Measurements from ENCODE around the gene ELOB.

ELOB gene

DNA sequence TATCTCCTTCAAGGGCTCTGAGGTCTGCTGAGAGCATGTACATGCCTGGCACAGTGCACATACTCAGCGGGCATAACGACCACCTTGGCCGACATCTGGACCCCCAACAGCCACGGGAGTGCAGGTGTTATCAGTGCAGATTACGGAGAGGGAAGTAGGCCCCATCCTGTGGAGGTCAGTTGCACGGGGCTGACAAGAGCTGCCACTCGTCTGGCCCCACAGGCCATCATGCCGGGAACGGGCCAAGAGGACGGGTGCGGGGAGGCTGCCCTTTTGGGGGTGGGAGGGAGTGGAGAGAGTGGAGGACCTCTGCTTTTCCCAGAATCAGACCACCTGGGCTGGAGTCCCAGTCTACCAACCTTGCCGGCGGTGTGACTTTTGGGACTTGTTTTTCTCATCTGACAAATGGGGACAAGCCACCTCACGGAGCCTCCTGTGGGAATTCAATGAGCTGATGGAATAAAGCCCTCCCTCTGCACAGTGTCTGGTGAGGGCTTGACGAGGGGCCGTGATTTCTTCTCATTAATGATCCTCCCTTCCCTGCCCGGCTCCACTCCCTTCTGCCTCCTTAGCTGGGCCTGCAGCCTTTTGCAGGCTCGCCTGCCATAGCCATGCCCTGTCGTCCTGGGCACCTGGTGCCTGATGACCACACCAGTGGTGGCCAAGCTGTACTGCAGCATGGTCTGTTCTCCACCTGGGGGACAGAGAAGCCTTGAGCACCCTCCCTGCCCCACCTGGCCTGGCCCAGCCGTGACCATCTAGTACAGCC is 5.7 kb upstream of the ELOB start:
- DNase-seq = no peak

DNA sequence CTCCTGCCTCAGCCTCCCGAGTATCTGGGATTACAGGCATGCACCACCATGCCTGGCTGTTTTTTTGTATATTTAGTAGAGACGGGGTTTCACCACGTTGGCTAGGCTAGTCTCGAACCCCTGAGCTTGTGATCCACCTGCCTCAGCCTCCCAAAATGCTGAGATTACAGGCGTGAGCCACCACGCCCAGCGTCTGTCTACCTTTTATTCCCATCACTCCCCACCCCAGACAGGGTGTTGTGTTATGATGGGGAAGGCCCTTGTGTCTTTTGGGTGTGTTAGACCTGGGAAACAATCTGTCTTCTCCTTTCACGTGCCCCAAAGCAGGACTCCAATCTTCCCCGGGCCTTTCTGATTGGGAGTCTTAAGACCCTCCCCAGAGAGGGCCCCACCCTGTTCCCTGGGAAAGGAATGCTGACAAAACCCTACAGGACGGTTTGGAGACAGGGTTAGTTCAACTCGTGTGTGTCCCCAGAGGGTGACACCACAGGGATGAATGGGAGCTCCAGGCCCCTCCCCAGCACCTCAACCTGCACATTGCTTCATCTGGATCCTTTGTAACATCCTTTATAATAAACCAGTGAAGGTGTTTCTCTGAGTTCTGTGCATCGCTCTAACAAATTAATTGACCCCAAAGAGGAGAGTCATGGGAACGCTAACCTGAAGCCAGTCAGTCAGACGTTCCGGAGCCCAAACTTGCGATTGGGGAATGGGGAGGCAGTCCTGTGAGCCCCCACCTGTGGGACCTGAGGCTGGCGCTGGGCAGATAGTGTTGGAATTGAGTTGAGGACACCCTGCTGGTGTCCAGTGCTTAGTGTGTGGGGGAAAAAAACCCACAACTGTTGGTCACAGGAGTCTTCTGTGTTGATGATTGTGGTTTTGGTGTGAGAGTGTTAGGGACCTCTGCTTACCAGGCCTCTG is 3.2 kb upstream of the ELOB start:
- no peak for DNase-seq

DNA sequence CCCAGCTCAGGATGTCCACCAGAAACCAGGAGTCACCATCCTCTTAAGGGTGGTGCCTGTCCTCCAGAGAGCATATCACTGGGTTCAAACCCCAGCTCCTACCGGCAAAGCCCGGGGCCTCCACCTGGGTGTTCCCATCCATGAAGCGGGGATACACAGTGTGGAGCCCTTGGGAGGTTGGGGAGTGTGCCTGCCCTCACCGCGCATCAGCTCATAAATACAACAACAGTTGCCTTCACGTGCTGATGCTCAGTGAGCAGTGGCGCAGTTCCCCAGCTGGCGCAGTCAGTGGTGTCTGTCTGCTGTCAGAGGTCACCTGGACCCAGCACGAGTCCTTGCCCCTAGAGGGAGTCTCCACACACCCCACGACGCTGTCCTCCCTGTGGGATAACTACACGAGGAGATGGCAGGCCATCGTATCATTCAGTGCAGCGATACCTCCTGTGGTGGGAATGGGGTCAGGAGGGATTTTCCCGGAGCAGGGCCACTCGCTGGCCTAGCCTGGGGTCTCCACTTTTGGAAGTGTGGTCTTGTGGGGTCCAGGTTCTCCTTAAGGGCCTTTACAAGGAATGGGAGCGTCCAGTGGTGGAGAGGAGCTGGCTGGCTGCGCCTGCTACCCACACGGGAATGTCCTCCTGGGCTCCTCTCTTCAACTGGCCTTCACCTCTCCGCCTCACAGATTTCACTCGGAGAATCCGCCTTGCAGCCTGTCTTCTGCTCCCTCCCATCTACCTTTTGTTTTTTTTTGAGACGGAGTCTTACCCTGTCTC is 2.3 kb upstream of the ELOB start:
- no peak for DNase-seq

DNA sequence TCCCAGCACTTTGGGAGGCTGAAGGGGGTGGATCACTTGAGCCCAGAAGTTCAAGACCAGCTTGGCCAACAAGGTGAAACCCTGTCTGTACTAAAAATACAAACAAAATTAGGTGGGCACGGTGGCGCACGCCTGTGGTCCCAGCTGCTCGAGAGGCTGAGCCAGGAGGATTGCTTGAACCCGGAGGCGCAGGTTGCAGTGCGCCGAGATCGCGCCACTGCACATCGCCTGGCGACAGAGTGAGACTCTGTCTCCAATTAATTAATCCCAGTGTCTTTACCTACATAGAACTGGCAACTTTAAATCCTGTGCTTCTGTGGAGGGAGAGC is 1.5 kb upstream of the ELOB start:
- DNase-seq = no peak

DNA sequence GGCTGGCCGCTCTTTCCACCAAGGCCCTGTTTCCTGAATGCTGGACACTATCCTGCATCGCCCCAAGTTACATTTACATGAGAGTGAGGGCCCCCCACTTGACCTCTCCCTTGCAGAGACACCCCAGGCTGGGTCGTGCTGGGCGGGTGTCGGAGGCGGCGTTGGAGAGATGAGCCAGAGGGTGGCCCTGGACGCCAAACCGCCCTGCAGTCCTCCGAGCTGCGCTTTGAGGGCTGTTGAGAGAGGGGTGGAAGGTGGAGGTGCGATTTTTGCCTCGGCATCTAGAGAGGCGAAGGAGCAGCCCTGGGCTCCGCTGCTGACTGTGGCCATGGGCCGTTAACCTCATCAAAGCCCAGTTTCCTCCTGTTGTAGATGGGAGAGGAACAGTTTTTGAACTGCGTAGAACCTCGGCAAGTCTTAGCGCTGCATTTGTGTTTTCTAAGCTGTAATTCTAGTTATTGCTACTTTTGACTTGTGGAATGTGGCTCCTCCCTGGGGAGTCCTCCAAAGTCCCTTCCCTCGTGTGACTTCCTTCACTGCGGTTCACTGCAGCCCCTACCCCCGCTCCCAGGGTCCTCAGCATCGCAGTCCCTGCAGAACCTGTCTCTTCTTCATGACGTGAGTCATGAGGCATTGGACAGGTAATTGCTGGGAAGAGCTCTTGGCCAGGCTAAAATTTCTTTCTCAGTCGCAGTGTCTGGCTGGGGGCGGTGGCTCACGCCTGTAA is 986 bp upstream of the ELOB start:
- no peak for DNase-seq

DNA sequence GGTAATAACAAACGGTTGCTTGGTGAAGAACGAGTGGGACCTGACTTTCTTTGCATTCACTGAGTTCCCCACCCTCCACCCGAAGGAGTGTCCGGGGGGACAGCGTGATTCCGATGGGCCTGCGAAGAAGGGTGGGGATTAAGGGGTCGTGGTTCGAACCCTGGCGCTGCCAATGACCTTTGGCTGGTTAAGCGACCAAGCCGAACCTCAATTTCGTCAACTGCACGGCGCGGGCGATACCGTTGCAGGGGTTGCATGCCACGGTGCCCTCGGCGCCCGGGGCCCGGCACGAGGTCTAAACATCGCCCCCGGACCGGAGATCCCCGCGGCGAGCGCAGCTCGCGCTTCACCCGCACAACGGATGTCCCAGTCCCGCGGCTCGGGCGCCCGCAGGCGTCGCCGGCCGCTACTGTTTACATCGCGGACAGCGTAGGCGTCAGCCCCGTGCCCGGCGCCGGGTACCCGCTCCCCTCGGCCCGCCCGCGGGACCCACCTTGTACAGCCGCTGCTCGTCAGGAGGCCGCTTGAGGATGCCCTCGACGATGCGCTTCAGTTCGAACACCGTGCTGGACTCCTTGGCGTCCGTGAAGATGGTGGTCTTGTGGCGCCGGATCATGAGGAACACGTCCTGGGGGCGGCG is 460 bp downstream of the ELOB start:
- no peak for DNase-seq

DNA sequence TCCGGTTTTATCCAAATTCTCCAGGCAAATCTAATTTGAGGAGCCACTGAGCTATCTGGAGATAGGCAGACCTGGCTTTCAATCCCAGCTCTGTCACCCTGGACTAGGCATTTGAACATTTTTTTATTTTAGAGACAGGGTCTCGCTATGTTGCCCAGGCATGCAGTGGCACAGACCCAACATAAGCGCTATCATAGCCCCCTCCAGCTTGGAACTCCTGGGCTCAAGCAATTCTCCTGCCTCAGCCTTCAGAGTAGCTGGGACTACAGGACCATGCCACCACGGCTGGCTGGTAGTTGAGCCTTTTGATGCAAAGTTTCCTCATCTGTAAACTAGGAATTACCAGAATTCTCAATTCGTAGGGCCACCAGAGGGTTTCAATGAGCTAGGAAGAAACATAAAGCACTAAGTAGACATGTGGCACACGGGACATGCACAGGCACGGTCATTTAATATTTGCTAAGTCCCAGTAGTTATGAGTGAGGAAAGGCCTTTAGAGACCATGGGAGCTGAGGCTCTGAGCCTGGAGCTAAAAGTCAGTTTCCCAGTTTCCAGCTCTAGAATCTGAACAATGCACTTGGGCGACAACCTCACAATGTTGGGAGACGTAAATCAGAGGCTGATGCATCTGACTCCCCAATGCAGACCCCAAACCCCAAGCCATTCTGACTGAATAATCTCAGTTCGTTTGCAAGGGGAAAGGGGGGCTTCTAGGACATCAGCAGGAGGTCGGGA is 1.1 kb downstream of the ELOB start:
- DNase-seq = no peak

DNA sequence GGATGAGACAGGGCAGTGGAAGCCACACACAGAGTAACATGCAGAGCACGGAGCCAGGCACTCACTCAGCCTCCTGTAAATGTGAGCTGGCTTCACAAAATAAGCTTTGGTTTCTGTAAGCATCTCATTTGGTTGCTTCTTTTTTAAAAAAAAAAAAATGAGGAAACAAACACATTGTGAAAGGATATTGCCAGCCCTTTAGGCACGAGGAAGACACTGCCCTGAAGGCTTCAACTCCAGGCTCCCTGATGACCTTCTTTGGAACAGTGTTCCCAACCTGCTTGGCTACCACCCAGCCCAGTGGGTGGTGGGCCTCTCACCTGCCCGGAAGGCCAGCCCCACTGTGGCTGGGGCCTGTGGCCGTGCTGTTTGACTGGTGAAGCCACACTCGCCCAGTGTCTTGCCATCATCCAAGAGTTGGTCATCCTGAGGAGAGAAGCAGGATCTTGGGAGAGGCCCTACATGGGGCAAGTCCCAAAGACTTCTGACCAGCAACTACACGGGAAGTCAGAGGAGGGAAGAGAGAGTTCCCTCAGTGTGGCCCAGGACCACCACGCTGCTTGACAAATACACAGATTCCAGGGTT is 1.9 kb downstream of the ELOB start:
- DNase-seq = no peak

DNA sequence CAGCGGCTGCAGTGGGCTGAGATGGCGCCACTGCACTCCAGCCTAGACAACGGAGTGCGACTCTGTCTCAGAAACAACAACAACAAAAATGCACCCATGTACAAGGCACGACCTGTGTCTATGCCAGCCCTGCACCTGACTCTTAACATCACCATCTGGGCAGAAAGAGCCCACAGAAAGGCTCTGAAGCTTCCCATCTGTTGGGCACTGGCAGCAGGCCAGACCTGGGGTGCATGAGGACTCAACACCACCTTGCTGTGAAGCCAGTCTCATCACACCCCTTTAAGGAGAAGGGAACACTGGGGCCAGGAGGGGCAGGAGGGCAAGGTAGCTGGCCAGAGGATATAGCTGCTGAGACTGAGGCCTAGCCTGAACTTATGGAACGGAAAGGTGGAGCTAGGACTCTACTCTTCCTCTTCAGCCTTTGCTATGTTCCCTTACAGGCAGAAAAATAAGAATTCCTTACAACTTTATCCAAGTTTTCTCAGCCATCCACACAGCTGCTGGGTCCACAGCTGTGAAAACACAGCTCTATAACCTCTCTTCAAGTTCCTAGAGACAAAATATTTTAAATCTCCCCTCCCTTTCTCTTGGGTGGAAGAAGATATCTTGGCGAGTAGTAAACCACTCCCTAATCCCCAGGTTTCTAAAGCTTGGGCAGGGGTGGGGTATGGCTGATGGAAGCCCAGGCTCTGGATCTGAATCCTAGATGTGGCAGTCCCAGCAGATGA is 2.8 kb downstream of the ELOB start:
- DNase-seq = peak; percentile 93 to 95

DNA sequence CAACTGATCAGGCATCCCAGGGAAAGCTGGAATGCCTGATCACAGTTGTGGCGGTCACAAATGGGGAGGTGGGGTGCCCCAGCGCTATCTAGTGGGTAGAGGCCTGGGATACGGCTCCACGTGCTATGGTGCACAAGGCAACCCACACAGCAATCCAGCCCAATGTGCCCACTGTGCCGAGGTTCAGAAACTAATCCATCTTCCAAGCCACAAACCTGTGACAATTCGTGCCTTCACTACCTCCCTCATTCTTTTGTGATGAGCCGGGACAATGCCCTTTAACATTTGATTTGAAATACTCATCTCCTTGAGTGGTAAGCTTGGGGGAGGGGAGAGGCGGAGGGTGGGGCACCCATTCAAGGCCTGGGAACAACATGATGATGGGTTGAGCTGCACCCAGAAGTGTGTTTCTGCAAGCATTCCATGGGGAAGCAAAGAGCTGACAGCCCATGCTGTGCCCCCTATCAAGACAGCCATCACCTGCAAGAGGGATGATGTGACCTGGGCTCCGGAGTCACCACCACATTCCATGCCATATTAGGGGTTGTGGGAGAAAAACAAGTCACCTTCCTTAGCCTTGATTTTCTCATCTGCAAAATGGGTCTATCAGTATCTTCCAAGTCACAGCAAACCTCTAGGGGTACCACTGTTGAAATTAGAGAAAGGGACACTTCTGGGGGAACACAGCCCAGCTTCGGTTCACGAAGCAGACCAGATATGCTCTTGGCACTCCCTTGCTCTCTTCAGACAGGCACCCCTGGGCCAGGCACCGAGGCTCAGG is 3.7 kb downstream of the ELOB start:
- no peak for DNase-seq

DNA sequence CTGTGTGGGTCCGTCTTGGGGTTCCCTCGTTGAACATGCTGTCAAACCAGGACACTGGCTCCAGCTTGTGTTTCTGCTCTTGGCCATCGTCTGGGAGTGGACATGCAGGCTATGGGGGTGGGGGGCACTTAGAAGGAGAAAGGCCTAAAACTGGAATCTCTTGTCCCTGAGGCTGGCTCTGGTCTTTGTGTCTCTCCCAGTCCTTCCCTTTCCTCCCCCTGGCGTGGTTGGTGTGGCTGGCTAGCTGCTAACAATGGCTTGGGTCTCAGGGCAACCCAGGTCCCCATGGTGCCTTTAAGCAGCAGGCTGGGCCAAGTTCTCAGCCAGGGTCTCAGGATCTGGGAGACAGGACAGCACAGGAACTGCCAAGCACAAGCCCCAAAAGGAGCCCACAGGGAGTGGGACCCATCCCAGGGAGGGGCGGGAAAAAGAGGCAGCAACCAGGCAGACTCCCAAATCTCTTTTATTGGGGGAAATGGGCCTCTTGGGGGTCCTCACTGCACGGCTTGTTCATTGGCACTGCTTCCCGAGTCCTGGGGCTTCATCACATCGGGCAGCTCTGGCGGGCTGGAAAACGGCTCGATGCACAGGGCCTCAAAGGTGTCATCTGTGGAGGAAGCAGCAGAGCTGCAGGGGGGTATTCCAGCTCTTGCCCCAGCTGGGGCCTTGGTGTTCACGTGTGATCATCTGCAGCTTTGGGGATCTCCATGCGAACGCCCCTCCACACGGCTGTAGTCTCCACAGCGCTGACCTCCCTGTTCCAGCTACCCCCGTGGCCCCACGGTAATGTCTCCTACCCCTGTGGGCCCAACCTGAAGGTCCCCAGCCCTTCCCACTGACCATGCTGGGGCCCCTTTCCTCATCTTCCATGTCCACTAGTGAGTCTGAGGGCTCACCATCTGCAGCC is 5.3 kb downstream of the ELOB start:
- no peak for DNase-seq

DNA sequence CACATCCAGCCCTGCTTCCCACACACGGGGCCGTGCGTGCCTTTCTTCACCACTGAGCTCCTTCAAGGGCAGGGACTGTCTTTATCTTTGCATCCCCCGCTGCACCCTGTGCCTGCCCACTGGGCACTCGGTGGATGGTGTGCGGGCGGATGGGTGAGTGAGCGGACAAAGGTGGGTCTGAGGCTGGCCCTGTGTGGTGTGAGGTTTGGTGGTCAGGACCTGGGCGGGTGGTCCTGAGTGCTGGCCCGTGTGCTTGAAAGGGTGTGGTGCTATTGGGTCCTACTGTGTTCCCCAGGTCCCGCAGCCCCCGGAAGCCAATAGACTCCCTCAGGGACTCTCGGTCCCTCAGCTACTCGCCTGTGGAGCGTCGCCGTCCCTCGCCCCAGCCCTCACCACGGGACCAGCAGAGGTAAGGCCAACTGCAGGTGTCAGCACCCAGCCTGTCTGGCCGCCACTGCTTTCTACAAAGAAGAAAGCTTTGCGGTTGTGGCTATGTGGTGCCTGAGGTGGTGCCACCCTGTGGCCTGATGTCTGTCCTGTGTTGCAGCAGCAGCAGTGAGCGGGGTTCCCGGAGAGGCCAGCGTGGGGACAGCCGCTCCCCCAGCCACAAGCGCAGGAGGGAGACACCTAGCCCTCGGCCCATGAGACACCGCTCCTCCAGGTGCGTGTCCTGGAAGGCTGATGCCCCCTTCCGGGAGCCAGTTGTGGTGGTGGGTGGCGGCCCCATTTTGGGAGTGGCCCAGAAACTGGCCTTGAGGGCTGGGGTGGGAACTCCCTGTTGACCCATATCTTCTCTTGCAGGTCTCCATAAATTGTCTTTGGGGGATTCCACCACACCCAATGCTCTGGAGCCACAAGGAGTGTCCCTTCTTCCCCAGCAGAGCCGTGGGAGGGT is 6.8 kb downstream of the ELOB start:
- DNase-seq = no peak

DNA sequence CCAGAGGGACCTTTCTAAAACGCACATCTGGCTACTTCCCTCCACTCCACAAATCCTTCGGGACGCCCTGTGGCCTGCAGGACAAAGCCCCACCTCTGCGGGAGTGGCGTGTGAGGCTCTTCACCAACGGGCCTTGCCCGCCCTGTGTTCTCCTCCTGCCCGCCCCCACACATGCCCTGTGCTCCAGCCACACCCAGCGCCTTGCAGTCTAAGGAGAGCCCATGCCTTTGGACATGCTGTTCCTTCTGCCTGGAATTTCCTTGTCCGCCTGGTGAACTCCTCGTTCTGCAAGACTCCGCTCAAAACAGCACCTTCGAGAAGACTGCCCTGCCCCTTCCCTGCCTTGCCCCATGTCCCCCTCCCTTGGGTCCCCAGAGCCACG is 7.4 kb downstream of the ELOB start:
- no peak for DNase-seq

DNA sequence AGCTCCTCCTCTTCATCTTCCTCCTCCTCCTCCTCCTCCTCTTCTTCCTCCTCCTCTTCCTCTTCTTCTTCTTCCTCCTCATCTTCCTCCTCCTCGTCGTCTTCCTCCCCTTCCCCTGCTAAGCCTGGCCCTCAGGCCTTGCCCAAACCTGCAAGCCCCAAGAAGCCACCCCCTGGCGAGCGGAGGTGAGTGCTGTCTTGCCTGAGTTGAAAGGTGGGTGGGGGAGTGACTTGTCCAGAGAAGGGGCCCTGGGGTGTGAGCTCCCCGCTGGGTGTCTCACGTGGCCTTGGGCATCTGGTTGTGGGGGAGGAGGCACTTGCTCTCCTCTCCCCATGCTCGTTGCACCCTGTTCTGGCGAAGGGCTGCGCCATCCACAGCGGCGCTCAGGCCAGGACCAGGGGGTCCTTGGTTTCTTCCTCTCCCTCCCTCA is 8.0 kb downstream of the ELOB start:
- no peak for DNase-seq

DNA sequence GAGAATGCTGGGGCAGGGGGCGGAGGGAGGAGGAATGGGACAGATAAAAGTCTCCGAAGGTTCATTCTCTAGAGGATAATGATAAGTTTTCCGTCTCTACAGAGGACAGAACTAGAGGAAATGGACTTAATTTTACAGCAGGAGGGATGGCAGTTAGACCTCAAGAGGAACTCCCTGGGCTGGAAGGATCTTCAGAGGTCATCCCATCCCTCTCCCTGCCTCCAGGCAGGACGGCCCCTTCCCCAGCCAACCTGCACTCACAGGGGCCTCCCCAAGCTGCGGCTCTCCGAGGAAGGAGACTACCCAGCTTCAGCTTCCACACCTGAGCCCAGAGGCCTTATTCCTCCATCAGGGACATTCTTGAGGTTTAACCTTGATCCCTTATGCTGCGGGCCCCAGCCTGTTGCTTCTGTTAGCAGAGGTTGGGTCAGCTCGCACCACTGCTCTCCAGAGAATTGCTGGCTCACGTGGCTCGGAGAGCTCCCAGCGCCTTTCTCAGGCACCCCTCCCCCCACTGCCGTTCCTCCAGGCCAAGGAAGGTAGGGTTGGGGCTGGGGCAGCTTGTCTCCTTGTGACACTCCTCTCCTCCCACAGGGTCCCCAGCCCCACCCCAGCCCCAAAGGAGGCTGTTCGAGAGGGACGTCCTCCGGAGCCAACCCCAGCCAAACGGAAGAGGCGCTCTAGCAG is 8.5 kb downstream of the ELOB start:
- DNase-seq = no peak

DNA sequence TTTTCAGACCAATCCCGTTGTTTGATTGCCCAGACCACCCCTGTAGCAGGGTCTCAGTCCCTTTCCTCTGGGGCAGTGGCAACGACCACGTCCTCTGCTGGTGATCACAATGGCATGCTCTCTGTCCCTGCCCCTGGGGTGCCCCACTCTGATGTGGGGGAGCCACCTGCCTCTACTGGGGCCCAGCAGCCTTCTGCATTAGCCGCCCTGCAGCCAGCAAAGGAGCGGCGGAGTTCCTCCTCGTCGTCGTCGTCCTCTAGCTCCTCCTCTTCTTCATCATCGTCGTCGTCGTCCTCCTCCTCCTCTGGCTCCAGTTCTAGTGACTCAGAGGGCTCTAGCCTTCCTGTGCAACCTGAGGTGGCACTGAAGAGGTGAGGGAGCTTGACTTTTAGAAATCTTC is 9.2 kb downstream of the ELOB start:
- DNase-seq = no peak
